Measurements from ENCODE around the gene GRIN3A.

GRIN3A gene

GRCh38 chr9:101751895-101752294 lies 13.4 kb upstream of the GRIN3A start:
- no peaks in the 10 kb centered on the region for H4K20me1 ChIP-seq (ENCODE audit: control insufficient read depth, insufficient read depth, low read depth, low read length)
- H3K79me2 ChIP-seq (ENCODE audit: control insufficient read depth, low read length): no peaks in the 10 kb centered on the region
- H3K4me2 ChIP-seq (ENCODE audit: low read length): no peak overlapping the region
- no peaks in the 10 kb centered on the region for H3K9me2 ChIP-seq (replicated peaks; ENCODE audit: control insufficient read depth, low read length)
- no peaks in the 10 kb centered on the region for H3K36me3 ChIP-seq (ENCODE audit: control insufficient read depth, low read length)
- H3K9me3 ChIP-seq (ENCODE audit: control insufficient read depth, insufficient read depth, low read length): no peaks in the 10 kb centered on the region
- H3K27me3 ChIP-seq (ENCODE audit: control insufficient read depth, low read length): no peaks in the 10 kb centered on the region
- no peak overlapping the region for H3K4me3 ChIP-seq (ENCODE audit: low read length)
- TF ChIP-seq EZH2phosphoT487 (IDR thresholded peaks at IDR 0.05; ENCODE audit: borderline replicate concordance, low read length) (no peak), CTCF (IDR thresholded peaks at IDR 0.05; ENCODE audit: low read depth, low read length, poor library complexity, severe bottlenecking) (no peak)
- H3F3A ChIP-seq (ENCODE audit: control insufficient read depth, insufficient read depth): no peaks in the 10 kb centered on the region
- no peak overlapping the region for H3K27ac ChIP-seq (ENCODE audit: low read depth, low read length)
- H3K4me1 ChIP-seq (ENCODE audit: control insufficient read depth, low read length): no peaks in the 10 kb centered on the region

GRCh38 chr9:101739311-101739710 lies 864 bp upstream of the GRIN3A start:
- H3K79me2 ChIP-seq (ENCODE audit: control insufficient read depth, low read length): no peaks in the 10 kb centered on the region

GRCh38 chr9:101737705-101738565 lies 512 bp downstream of the GRIN3A start:
- Histone ChIP-seq H3K27me3 (ENCODE audit: control insufficient read depth, low read length) (no peaks in the 10 kb centered on the region), H3K9me3 (ENCODE audit: control insufficient read depth, insufficient read depth, low read length) (no peaks in the 10 kb centered on the region), H3K9me2 (replicated peaks; ENCODE audit: control insufficient read depth, low read length) (no peaks in the 10 kb centered on the region), H3K4me2 (ENCODE audit: low read length) (no peak overlapping the region), H4K20me1 (ENCODE audit: control insufficient read depth, insufficient read depth, low read depth, low read length) (no peaks in the 10 kb centered on the region), H3K36me3 (ENCODE audit: control insufficient read depth, low read length) (no peaks in the 10 kb centered on the region), H3K79me2 (ENCODE audit: control insufficient read depth, low read length) (no peaks in the 10 kb centered on the region), H3K4me3 (ENCODE audit: low read length) (no peak overlapping the region), H3K27ac (ENCODE audit: low read depth, low read length) (no peak overlapping the region), H3K4me1 (ENCODE audit: control insufficient read depth, low read length) (no peaks in the 10 kb centered on the region), H3F3A (ENCODE audit: control insufficient read depth, insufficient read depth) (no peaks in the 10 kb centered on the region)
- no peak for TF ChIP-seq CTCF (IDR thresholded peaks at IDR 0.05; ENCODE audit: low read depth, low read length, poor library complexity, severe bottlenecking)
- TF ChIP-seq EZH2phosphoT487 (IDR thresholded peaks at IDR 0.05; ENCODE audit: borderline replicate concordance, low read length): no peak

More at GRCh38 chr9:101739311-101739710, 864 bp upstream of the GRIN3A start:
- Histone ChIP-seq H4K20me1 (ENCODE audit: control insufficient read depth, insufficient read depth, low read depth, low read length) (no peaks in the 10 kb centered on the region), H3K4me2 (ENCODE audit: low read length) (no peak overlapping the region), H3K36me3 (ENCODE audit: control insufficient read depth, low read length) (no peaks in the 10 kb centered on the region), H3K4me1 (ENCODE audit: control insufficient read depth, low read length) (no peaks in the 10 kb centered on the region), H3K27ac (ENCODE audit: low read depth, low read length) (no peak overlapping the region), H3K27me3 (ENCODE audit: control insufficient read depth, low read length) (no peaks in the 10 kb centered on the region), H3K9me3 (ENCODE audit: control insufficient read depth, insufficient read depth, low read length) (no peaks in the 10 kb centered on the region), H3K4me3 (ENCODE audit: low read length) (no peak overlapping the region), H3F3A (ENCODE audit: control insufficient read depth, insufficient read depth) (no peaks in the 10 kb centered on the region), H3K9me2 (replicated peaks; ENCODE audit: control insufficient read depth, low read length) (no peaks in the 10 kb centered on the region)
- TF ChIP-seq EZH2phosphoT487 (IDR thresholded peaks at IDR 0.05; ENCODE audit: borderline replicate concordance, low read length) (no peak), CTCF (IDR thresholded peaks at IDR 0.05; ENCODE audit: low read depth, low read length, poor library complexity, severe bottlenecking) (no peak)
